NCI-H2107 treated with DMSO at 0.1 percent for 48 hours (cell line): Measurements from ENCODE around the gene RPTOR.
A peak's percentile ranks its signal among the peaks of the same experiment; 100 is the strongest.
"Not testable (repeated sequence)": the region's sequence is repeated elsewhere in the genome, so short reads cannot be mapped to it uniquely, and the experiment has no call there.

Source experiments
- DNase-seq: peaks from one replicate; lab custom pipeline; 2025; ENCODE audit not compliant: unreplicated experiment; lab: John Stamatoyannopoulos, UW

The RPTOR gene

DNA sequence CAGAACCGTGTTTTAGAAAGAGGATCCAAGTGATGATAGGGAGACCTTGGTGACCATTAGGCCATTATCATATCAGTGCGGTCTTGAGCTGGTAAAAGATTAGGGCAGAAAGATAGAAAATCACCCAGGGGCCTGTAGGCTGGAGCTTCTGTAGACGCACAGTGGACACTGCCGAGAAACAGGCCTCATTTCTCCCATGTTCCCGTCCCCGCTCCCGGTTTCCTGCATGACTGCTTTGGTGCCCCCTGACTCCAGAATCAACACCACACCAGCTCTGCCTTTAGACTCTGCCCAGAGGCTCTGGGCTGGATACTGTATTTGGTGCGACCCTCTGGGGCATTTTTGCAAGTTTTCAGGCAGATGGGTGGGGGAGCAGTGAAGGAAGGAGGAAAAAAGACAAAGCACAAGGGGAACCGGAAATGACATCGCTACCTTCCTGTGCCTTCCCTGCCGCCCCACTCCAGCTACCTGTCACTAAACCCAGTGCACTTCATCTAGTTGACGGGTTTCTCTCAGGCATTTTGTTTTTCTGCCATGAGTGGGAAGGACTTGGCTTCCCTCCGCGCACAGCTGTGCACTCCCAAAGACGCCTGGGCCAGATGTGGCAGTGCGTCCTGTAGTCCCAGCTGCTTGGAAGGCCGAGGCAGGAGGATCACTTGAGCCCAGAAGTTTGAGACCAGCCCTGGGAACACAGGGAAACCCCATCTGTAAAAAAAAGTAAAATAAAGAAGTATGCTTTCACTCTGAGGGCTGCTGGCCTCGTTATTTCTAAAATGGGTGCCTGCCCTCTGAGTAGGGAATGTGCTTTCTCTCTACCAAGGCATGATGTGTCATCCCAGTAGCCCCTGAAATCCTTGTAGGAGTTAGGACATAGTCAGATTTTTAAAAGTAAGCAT lies 214.1 kb downstream of the RPTOR start:
- no peak for DNase-seq

DNA sequence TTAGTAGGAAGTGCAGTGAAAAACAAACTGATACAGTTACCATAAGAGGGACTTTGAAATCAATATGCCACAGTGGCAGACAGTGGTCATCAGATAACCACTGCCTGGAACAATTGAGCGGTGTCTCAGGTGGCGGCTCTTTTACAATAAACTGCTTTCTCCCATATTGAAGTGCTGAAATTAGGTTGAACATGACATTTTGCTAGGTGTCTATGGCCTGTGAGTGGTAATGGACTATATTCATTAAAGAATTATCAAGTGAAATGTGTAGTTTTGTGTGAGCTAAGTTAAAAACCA lies 214.7 kb downstream of the RPTOR start:
- no peak for DNase-seq

DNA sequence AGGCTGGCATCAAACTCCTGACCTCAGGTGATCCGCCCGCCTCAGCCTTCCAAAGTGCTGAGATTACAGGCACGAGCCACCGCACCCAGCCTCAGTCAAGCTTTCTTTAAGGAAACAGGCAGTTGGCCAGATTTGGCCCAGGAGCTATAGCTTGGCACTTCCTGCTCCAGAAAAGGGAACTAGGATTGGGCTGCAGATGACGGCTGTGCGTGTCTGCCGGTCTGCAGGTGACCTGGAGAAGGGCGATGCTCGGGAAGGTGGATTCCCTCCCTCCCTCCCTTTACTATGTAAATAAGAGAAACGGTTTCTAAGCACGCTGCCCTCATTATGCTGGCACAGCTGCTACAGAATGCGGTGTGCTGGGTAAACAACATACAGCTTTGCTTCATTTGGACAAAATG lies 215.9 kb downstream of the RPTOR start:
- DNase-seq: peak; percentile 91

- no peak for DNase-seq
Observed at GRCh38 chr17:80761110-80761871, 216.7 kb downstream of the RPTOR start.

- no peak for DNase-seq
Observed at GRCh38 chr17:80762076-80762475, 217.4 kb downstream of the RPTOR start.

DNA sequence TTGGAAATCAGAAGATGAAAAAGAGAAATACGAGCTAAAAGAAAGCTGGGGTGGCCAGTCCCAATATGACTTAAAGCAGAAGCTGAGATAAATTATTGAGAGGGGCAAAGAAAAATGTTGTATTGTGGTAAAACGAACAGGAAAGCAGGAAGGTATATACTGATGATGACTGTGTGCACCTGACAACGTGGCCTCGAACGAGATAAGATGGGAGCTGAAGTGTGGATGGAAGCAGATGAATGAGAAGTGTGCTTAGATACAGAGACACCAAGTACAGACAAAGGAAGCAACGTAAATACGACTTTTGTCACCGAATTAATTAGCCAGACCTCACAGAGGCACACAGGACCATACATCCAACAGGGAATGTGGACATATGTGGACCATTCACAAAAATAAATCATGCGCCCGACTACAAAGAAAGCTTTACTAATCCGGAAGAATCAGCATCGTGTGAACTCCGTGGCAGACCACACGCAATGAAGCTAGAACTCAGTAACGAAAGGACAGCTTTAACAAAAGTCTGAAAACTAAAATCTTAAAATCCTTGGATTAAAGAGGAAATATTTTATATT lies 218.7 kb downstream of the RPTOR start:
- no peak for DNase-seq

- DNase-seq: not testable (repeated sequence)
Observed at GRCh38 chr17:80764627-80765145, 220.0 kb downstream of the RPTOR start.

DNA sequence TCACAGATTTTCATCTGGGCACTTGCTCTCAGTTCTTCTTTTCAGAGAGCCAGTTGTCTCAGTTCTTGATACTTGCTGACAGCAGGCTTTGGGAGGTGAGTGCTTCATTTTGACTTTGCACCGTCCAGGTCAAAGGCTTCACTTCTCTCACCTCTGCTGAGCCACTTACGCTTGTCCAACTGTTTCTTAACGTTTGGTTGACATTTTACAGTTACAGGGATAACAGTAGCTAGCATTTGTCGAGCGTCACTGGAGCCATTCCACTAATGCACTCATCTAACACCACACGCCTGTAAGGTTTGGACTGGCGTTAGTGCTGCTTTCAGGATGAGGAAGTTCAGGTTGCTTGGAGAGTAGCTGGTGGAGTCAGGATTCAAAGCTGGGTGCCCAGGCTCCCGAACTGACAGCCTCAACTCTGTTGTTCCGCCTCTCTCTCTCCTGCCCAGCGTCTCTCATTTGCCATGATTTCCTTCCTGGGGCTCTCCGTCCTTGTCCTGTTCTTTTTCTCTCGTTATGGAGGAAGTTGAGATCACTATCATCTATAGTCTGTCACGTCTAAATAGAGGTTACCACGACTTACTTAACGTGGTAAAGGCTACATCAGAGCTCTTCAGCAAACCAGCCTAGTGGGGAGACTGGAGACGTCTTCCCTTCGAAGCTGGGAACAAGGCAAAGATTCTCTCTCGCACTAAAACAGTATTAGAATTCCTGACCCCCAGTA lies 220.8 kb downstream of the RPTOR start:
- DNase-seq: no peak

DNA sequence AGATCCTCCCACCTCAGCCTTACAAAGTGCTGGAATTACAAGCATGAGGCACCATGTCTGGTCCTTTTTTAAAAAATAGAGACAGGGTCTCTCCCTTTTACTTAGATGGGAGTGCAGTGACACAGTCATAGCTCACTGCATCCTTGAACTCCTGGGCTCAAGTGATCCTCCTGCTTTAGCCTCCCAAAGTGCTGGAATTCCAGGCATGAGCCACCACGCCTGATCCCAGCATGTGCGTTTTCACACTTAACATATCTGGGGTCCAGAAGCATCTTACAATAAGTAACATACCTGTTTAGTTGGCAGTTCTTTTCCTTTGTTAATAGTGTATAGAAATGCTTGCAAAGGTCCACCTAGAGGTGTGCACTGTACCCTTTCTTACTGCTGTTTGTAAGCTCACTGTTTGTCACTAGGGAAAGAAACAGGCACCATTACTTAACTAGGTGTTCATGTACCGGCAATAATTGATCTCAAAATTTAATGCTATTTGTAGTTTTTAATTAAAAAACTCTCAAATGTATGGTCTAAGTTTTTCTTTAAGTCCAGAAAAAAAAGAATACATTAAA lies 221.7 kb downstream of the RPTOR start:
- no peak for DNase-seq

DNA sequence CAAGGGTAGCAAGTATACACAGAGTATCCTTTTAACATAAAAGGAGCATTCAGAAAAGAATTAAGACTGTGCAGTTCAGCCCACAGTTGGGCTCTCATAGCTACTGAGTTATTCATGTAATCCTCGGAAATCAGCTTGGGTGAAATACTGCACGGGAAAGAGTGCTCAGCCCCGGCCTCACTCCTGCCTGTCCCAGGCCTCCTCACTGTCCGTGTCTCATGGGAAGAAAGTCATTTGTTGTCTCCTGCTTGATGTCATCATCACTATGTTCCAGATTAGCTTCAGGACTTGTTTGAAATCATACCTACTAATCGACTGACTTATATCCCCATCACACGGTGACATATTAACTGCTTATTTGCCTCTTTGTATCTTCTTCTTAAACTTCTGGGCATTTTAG lies 223.8 kb downstream of the RPTOR start:
- no peak for DNase-seq

- DNase-seq: no peak
Observed at GRCh38 chr17:80768936-80769335, 224.3 kb downstream of the RPTOR start.

- no peak for DNase-seq
Observed at GRCh38 chr17:80769516-80769915, 224.9 kb downstream of the RPTOR start.

DNA sequence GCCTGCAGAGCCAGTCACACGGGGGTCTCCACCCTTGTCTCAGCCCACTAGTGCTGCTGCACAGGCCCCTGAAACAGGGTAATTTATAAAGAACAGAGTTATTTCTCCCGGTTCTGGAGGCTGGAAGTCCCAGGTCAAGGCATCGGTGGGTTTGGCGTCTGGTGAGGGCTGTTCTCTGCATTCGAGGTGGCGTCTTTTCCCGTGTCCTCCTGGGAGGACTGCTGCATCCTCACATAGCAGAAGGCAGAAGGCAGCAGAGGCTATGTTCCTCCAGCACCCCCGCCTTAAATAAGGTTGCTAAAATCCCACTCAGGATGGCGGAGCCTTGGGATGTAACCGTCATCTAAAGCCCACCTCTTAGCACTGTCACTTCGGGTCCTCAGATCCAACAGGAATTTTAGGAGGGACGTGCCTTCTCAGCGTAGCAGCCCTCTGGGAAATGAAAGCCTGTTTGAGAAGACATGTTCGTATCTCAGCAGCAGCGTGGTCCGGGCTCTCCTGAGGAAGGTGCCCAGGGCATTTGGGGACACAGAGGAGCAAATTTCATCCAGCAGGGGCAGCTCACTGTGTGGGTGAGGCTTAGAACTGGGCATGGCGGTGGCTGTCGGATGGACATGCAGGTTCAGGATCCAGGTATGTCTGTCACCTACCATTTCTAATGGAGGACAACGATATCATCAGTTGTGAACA lies 225.4 kb downstream of the RPTOR start:
- DNase-seq: no peak

- peak; percentile 23 for DNase-seq
Observed at GRCh38 chr17:80770881-80771611, 226.4 kb downstream of the RPTOR start.

DNA sequence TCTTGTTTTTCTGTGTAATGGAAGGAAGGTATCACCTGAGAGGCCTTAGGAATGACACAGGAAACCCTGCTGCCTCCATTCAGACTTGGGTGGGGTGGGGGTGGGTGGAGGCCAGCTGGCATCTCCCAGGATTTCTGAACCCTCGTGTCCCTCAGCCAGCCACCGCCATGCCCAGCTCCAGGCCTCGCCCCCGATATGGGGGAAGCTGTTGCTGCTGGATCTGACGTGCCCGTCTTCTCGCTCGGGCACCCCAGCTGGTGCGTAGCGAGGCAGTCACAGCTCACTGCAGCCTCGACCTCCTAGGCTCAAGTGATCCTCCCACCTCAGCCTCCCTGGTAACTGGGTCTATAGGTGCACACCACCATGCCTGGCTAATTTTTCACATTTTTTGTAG lies 227.0 kb downstream of the RPTOR start:
- DNase-seq: no peak

DNA sequence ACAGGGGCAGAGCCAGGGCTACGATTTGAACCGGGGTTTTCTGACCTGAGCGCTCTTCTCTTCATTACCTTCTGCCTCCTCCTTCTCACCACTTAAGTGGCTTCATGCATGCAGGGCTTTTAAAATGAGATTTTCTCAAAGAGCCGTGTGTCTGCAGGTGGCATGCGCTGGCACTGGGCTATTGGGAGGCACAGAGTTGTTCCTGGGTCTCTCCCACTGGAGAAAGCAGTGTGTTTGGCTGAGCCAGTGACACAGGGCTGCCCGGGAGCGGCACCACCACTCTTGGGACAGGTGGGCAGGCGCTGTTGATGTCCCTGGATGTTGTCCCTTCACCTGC lies 228.2 kb downstream of the RPTOR start:
- peak; percentile 44 for DNase-seq

DNA sequence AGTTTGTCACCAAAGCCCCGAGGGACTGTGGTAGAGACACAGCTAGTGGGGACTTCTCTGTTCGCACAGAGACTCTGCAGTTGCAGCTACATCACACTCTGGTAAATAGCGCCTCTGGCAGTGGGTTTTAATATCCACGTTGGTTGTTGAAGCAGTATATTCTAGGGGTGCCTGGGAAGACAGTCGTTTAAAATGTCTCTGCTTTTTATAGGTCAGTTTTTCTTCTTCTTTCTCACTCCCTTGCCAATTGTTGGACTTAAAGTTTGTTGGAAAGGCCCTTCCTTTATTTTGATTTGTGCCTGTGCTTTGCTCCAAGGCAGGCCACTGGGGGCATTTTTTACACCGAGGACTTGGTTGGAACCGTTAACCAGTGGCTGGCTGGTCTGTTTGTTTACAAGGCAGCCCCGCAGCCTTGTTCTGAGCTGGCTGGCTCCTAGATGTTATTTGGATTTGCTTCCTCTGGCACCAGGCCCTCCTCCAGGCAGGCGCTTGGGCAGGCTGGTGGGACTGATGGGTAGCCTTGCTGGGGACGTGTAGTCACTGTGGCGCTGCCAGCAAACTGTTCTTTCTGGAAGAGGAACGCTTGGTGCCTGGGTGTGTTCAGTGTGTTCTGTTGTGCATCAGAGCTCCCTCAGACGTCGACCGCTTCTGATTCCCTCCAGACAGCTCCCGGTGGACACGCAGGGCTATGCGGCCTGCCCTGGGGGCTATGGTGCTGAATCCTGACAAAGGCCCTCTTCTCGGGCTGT lies 228.8 kb downstream of the RPTOR start:
- DNase-seq: no peak

- DNase-seq: peak; percentile 79
Observed at GRCh38 chr17:80774146-80774545, 229.5 kb downstream of the RPTOR start.

GRCh38 chr17:80774643-80775281 lies 230.1 kb downstream of the RPTOR start:
- peak; percentile 28 for DNase-seq
